Activated B cell treated with CpG ODN at 0.5 μM for 24 hours (primary cell): ENCODE measurements around the gene PIGM. TPM values are rescaled to one million over a fixed set of nuclear protein-coding genes. Genes with fewer than 3 reads are reported as not detected.

Experiments
- ATAC-seq: fragments of 200-7000 bp; cut with Tn5 transposase; one replicate; pipeline ENCODE4 v1.10.0; 2021; ENCODE audit warnings: low read depth, mild to moderate bottlenecking, moderate library complexity
- CTCF ChIA-PET: fragments of 350-600 bp; sonication (Branson Sonifier 250); formaldehyde crosslinking; loops from one replicate; lab custom pipeline; 2021; ENCODE audit warnings: antibody characterized with exemption; lab: Charles Lee
- POLR2A ChIA-PET: fragments of 350-600 bp; sonication (Branson Sonifier 250); formaldehyde crosslinking; loops from one replicate; lab custom pipeline; 2021; ENCODE audit warnings: antibody characterized with exemption; lab: Charles Lee
- DNase-seq: peaks from one replicate; pipeline ENCODE4 v3.0.0; 2022
- H3K27ac Mint-ChIP-seq: one replicate; pipeline ENCODE4 v1.8.0; 2020; ENCODE audit warnings: mixed read lengths
- H3K27me3 Mint-ChIP-seq: one replicate; pipeline ENCODE4 v1.8.0; 2021; ENCODE audit warnings: mixed read lengths
- H3K36me3 Mint-ChIP-seq: one replicate; pipeline ENCODE4 v1.8.0; 2021; ENCODE audit warnings: low read depth, mixed read lengths
- H3K4me1 Mint-ChIP-seq: one replicate; pipeline ENCODE4 v1.8.0; 2021; ENCODE audit warnings: mixed read lengths
- H3K4me3 Mint-ChIP-seq: one replicate; pipeline ENCODE4 v1.8.0; 2020; ENCODE audit warnings: mild to moderate bottlenecking, mixed read lengths
- H3K9me3 Mint-ChIP-seq: one replicate; pipeline ENCODE4 v1.8.0; 2020; ENCODE audit warnings: mixed read lengths
- intact Hi-C: fragments of 100-400 bp; cut with micrococcal nuclease; formaldehyde crosslinking; loops from one replicate; pipeline ENCODE4 v1.15.1; 2024
- total RNA-seq: library from RNA; stranded (reverse); gene quantifications from 2 replicates; pipeline ENCODE4 v1.2.3, GENCODE V29; 2022
- TF ChIP-seq, protein P1 (sequence below): fragments of 200-600 bp; IDR thresholded peaks from one replicate; pipeline ENCODE4 v1.8.0; 2022; ENCODE audit warnings: antibody characterized with exemption, mild to moderate bottlenecking

The PIGM gene
- total RNA-seq, 1 donor from 2014 or later: 5.3 TPM

DNA sequence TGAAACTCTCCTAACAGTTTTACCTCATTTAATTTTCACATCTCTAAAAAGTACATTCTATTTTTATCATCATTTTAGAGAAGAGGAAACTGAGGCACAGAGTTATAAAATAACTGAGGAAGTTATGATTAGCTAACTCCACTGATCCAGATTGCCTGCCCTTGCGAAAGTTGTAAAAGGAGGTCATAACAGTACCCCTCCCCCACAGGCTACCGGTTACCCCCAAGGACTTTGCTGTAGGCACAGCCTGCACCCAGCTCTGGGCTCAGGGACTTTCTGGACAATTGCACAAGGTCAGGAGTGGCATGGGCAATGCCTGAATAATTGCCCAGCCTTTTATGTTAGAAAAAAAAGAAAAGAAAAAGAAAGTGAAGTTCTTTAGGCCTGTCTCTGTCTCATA, 22.7 kb downstream of the PIGM start:
- no peak overlapping the region for H3K27ac Mint-ChIP-seq
- TF ChIP-seq, protein P1, sequence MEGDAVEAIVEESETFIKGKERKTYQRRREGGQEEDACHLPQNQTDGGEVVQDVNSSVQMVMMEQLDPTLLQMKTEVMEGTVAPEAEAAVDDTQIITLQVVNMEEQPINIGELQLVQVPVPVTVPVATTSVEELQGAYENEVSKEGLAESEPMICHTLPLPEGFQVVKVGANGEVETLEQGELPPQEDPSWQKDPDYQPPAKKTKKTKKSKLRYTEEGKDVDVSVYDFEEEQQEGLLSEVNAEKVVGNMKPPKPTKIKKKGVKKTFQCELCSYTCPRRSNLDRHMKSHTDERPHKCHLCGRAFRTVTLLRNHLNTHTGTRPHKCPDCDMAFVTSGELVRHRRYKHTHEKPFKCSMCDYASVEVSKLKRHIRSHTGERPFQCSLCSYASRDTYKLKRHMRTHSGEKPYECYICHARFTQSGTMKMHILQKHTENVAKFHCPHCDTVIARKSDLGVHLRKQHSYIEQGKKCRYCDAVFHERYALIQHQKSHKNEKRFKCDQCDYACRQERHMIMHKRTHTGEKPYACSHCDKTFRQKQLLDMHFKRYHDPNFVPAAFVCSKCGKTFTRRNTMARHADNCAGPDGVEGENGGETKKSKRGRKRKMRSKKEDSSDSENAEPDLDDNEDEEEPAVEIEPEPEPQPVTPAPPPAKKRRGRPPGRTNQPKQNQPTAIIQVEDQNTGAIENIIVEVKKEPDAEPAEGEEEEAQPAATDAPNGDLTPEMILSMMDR: no peak
- POLR2A ChIA-PET: no interaction called here
- no peak overlapping the region for H3K4me3 Mint-ChIP-seq
- peaks cover 18% of the 10 kb centered on the region for H3K27me3 Mint-ChIP-seq
- intact Hi-C loops: loop anchor here (5.0 kb wide), 1 partner anchor 87 kb away; no protein-coding TSS in a partner anchor
- ATAC-seq (no peak), DNase-seq (no peak)
- H3K4me1 Mint-ChIP-seq: no peaks in the 10 kb centered on the region
- CTCF ChIA-PET: interaction anchor here (1.0 to 5.1 kb wide), 4 partner anchors 74 to 209 kb away, joined by 3 to 75 read pairs (median 26); partner anchors contain the start of gene FCRL6
- H3K9me3 Mint-ChIP-seq: no peaks in the 10 kb centered on the region
- H3K36me3 Mint-ChIP-seq: no peaks in the 10 kb centered on the region

DNA sequence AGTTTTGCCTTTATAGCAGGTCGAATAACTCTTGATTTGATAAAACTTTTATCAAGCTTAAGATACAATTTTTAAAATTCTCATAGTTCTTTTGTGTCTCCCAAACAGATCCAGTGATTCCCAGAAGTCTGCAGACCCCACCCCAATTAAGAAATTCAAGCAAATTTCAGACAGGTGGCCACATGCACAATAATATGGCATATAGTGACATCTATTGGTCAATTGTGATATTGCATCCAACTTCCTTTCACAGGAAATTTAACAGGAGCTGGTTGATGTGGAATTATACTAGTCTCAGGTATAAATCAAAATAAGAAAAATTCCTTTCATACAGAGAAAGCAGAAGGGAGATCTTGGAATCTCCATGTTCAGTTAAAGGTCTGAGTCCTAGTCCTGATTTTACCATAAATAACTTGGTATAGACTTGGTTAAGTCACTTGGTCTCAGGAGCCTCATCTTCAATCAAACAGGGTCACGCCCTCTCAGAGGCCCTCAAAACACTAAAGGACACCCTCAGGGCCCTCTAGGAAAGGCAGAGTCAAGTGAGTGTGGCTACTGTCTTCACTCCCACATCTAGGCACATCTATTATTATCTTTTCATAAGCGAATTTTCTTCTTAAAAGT, 24.1 kb downstream of the PIGM start:
- Mint-ChIP-seq H3K4me1 (no peaks in the 10 kb centered on the region), H3K4me3 (no peak overlapping the region), H3K27me3 (peaks cover 13% of the 10 kb centered on the region), H3K9me3 (no peaks in the 10 kb centered on the region), H3K27ac (no peak overlapping the region), H3K36me3 (no peaks in the 10 kb centered on the region)
- DNase-seq (no peak), ATAC-seq (no peak)
- TF ChIP-seq, protein P1: peak; percentile 49
- ChIA-PET POLR2A (no interaction called here), CTCF (interaction anchor here (0.6 to 5.1 kb wide), 40 partner anchors 9 to 876 kb away, joined by 3 to 76 read pairs (median 5); partner anchors contain the start of genes DUSP23, FCRL6, KCNJ9 and PIGM)
- intact Hi-C loops: loop anchor here (1.0 to 5.0 kb wide), 6 partner anchors 85 to 847 kb away; partner anchors contain the start of gene DUSP23

DNA sequence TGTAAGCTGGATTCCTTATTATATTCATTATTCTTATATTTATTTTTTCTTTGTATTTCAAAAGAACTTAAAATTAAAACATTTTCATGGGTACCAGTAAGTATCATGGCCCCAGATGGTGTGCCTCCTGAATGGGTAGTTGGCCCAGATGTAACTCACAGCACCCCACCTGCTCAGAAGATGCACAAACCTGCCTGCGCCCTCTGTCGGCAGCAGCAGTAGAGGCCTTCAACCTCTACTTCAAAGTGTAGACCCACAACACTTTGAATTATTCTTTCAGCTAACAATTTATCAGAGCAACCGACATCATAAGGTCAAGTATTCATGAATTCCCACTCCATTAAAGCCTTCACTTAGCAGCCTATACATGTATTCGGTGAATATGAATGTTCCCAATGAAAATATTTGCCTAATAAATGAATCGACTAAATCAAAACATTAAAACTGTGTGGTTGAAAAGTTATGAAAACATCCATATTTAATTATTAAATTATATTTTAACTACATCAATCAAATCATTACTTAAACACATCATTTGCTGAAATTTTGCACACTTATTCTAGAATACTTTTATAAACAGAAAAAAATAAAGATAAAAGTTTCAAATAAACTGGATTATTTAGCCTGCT, 25.4 kb downstream of the PIGM start:
- Mint-ChIP-seq H3K9me3 (no peaks in the 10 kb centered on the region), H3K4me3 (no peak overlapping the region), H3K36me3 (no peaks in the 10 kb centered on the region), H3K27me3 (peaks cover 10% of the 10 kb centered on the region), H3K27ac (no peak overlapping the region), H3K4me1 (no peaks in the 10 kb centered on the region)
- peak; percentile 56 for DNase-seq
- ChIA-PET POLR2A (interaction anchor here (1.1 kb wide), 1 partner anchor 81 kb away, joined by 4 read pairs; the partner anchor contains the start of gene TAGLN2), CTCF (interaction anchor here (0.6 to 5.1 kb wide), 29 partner anchors 8 to 874 kb away, joined by 3 to 76 read pairs (median 5); partner anchors contain the start of genes DUSP23, FCRL6, PIGM and TAGLN2)
- intact Hi-C loops: loop anchor here (1.0 to 5.0 kb wide), 5 partner anchors 70 to 874 kb away; no protein-coding TSS in a partner anchor
- TF ChIP-seq, protein P1: peak; percentile 33
- ATAC-seq: peak; percentile 83

DNA sequence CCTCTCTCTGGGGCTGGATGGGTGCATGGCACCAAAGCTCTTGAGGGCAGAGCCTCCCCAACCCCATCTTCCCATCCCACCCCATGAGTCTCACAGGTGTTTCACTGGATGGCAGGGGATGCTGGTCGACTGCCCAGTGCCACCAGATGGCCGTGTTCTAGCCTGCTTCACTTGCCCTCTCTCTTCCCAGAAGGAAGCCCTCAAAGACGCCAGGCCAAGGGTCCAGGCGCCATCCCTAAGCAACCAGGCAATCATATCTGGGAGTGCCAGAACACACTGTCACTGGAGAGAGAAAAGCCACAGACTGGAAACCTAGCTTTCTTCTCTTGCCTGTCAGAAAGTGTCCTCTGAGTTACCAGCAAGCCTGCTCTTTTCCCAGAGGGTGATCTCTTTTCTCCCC, 26.7 kb downstream of the PIGM start:
- ChIA-PET CTCF (interaction anchor here (0.6 to 5.1 kb wide), 8 partner anchors 11 to 750 kb away, joined by 3 to 76 read pairs (median 16); partner anchors contain the start of genes FCRL6 and TAGLN2), POLR2A (no interaction called here)
- Mint-ChIP-seq H3K27me3 (peaks cover 16% of the 10 kb centered on the region), H3K4me3 (no peak overlapping the region), H3K4me1 (no peaks in the 10 kb centered on the region), H3K9me3 (no peaks in the 10 kb centered on the region), H3K27ac (no peak overlapping the region), H3K36me3 (no peaks in the 10 kb centered on the region)
- intact Hi-C loops: loop anchor here (5.0 kb wide), 1 partner anchor 83 kb away; no protein-coding TSS in a partner anchor
- ATAC-seq (no peak), DNase-seq (no peak)
- TF ChIP-seq, protein P1: no peak

DNA sequence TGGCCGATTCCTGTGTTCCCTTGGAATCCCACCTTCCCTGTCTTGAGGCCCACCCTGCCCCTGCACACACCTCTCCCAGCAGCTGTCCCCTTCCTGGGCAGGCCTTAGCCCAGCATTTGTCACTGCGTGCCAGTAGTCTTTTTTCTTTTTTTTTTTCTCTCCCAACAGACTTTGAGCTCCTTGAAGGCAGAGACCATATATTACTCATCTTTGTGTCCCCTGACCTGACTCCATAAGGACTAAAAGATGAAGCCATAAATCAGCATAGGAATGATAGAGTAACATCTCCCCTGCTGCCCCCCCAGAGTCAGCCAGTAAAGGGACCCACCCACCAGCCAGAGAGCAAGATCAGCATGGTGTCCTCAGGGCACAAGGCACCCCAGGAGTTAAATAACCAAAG, 27.4 kb downstream of the PIGM start:
- H3K27me3 Mint-ChIP-seq: peaks cover 16% of the 10 kb centered on the region
- H3K4me3 Mint-ChIP-seq: no peak overlapping the region
- ATAC-seq: no peak
- no peaks in the 10 kb centered on the region for H3K4me1 Mint-ChIP-seq
- CTCF ChIA-PET: interaction anchor here (0.6 to 4.1 kb wide), 4 partner anchors 66 to 458 kb away, joined by 3 to 76 read pairs (median 6); no protein-coding TSS in a partner anchor
- no peak overlapping the region for H3K27ac Mint-ChIP-seq
- no peak for DNase-seq
- TF ChIP-seq, protein P1: no peak
- POLR2A ChIA-PET: no interaction called here
- no peaks in the 10 kb centered on the region for H3K36me3 Mint-ChIP-seq
- intact Hi-C loops: no loop called here
- H3K9me3 Mint-ChIP-seq: no peaks in the 10 kb centered on the region
